ENCODE data around the gene HELB.
A peak's percentile ranks its signal among the peaks of the same experiment; 100 is the strongest.

Gene HELB

DNA sequence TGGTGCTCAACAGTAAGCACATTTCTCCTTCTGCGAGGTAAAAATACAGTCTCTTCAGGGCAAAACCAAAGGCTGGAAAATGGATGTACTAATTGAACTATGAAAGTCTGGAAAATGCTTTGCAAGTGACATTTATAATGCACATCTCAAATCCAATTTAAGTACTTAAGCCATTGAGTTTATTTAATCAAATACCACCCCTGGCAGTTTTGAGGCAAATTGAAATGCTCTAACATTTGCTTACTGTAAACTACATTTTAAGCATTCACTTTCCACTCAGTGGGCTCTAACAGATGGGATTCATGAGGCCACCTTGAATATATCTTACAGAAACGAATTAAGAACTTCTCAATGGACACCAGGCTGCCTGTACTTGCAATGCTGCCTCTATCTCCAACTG, 69.7 kb downstream of the HELB start (continued):
- TF ChIP-seq, protein P1, sequence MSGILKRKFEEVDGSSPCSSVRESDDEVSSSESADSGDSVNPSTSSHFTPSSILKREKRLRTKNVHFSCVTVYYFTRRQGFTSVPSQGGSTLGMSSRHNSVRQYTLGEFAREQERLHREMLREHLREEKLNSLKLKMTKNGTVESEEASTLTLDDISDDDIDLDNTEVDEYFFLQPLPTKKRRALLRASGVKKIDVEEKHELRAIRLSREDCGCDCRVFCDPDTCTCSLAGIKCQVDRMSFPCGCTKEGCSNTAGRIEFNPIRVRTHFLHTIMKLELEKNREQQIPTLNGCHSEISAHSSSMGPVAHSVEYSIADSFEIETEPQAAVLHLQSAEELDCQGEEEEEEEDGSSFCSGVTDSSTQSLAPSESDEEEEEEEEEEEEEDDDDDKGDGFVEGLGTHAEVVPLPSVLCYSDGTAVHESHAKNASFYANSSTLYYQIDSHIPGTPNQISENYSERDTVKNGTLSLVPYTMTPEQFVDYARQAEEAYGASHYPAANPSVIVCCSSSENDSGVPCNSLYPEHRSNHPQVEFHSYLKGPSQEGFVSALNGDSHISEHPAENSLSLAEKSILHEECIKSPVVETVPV (CRISPR knock-in tag; IDR thresholded peaks at IDR 0.05), result peak; percentile 48; the same call in 1 of the 2 replicates

- TF ChIP-seq TCF4 (CRISPR knock-in tag; IDR thresholded peaks at IDR 0.05; ENCODE audit: borderline replicate concordance) (peak; percentile 54; the same call in 1 of the 2 replicates), CSDC2 (CRISPR knock-in tag; IDR thresholded peaks at IDR 0.05) (no peak), TOX (CRISPR knock-in tag; IDR thresholded peaks at IDR 0.05; ENCODE audit: borderline replicate concordance) (no peak)
- ATAC-seq, result no peak
These were observed 73.3 kb downstream of the HELB start for GRCh38 chr12:66375560-66375959.

GRCh38 chr12:66379616-66380015, 77.3 kb downstream of the HELB start:
- TF ChIP-seq ZFP3 (CRISPR knock-in tag; IDR thresholded peaks at IDR 0.05) (no peak), ZNF70 (CRISPR knock-in tag; IDR thresholded peaks at IDR 0.05) (no peak), ZFP30 (CRISPR knock-in tag; IDR thresholded peaks at IDR 0.05) (no peak), ZC3H10 (CRISPR knock-in tag; IDR thresholded peaks at IDR 0.05) (no peak), ZNF565 (CRISPR knock-in tag; conservative IDR thresholded peaks at IDR 0.05; ENCODE audit: low read depth) (no peak), ARNTL (CRISPR knock-in tag; IDR thresholded peaks at IDR 0.05; ENCODE audit: borderline replicate concordance, low read depth) (no peak), CSDC2 (CRISPR knock-in tag; IDR thresholded peaks at IDR 0.05) (no peak), GLIS3 (CRISPR knock-in tag; IDR thresholded peaks at IDR 0.05) (no peak)
- no peak for ATAC-seq

DNA sequence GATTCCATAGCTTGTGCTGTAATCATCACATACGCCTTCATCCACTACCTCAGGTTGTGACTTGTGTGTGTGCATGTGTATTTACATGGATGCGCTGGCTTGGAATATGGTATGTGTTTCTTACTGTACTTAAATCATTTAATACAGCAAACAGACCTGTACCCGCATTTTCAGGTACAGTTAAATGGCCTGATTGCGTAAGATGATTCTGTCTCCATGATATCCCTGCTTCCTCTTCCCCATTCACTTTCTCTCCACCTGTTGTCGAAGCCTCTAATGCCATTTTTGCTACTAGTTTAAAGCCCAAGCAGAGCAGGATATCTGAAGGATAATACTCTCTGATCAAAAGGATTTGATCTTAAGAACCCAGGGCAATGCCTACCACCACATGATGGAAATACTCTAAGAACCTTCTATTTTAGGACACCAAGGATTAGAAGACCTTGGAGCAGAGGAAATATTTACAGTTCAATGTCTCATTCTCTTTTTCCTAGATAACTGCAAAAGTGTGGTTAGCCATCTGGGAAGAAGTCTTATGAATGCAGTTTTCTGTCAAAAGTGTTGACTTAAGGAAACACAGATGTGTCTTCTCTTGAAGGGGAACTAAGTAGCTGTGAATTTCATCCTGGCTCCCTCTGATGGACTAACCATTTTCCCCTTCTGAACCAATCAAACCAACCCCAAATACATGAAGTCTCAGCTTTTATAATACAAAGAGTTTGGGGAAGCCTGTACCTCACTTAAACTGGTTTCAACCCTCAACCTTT, 78.7 kb downstream of the HELB start:
- no peak for ATAC-seq
- TF ChIP-seq PPARA (CRISPR knock-in tag; IDR thresholded peaks at IDR 0.05; ENCODE audit: borderline replicate concordance), result no peak
- no peak for TF ChIP-seq TOX (CRISPR knock-in tag; IDR thresholded peaks at IDR 0.05; ENCODE audit: borderline replicate concordance)
- no peak for TF ChIP-seq PATZ1 (CRISPR knock-in tag; IDR thresholded peaks at IDR 0.05; ENCODE audit: borderline replicate concordance)
- no peak for TF ChIP-seq ZFP30 (CRISPR knock-in tag; IDR thresholded peaks at IDR 0.05)
- no peak for TF ChIP-seq ZC3H10 (CRISPR knock-in tag; IDR thresholded peaks at IDR 0.05)
- no peak for TF ChIP-seq RARB (CRISPR knock-in tag; IDR thresholded peaks at IDR 0.05)
- no peak for TF ChIP-seq ARNTL (CRISPR knock-in tag; IDR thresholded peaks at IDR 0.05; ENCODE audit: borderline replicate concordance, low read depth)
- TF ChIP-seq CSDC2 (CRISPR knock-in tag; IDR thresholded peaks at IDR 0.05), result no peak
- TF ChIP-seq ESRRG (CRISPR knock-in tag; IDR thresholded peaks at IDR 0.05), result no peak
- TF ChIP-seq TCF4 (CRISPR knock-in tag; IDR thresholded peaks at IDR 0.05; ENCODE audit: borderline replicate concordance), result no peak
- no peak for TF ChIP-seq GLIS3 (CRISPR knock-in tag; IDR thresholded peaks at IDR 0.05)
- no peak for TF ChIP-seq ZFP3 (CRISPR knock-in tag; IDR thresholded peaks at IDR 0.05)
- TF ChIP-seq OSR1 (CRISPR knock-in tag; IDR thresholded peaks at IDR 0.05), result no peak
- TF ChIP-seq ISL1 (CRISPR knock-in tag; IDR thresholded peaks at IDR 0.05), result no peak
- TF ChIP-seq ZNF8 (CRISPR knock-in tag; IDR thresholded peaks at IDR 0.05), result no peak
- TF ChIP-seq, protein P2, sequence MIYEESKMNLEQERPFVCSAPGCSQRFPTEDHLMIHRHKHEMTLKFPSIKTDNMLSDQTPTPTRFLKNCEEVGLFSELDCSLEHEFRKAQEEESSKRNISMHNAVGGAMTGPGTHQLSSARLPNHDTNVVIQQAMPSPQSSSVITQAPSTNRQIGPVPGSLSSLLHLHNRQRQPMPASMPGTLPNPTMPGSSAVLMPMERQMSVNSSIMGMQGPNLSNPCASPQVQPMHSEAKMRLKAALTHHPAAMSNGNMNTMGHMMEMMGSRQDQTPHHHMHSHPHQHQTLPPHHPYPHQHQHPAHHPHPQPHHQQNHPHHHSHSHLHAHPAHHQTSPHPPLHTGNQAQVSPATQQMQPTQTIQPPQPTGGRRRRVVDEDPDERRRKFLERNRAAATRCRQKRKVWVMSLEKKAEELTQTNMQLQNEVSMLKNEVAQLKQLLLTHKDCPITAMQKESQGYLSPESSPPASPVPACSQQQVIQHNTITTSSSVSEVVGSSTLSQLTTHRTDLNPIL (CRISPR knock-in tag; IDR thresholded peaks at IDR 0.05; ENCODE audit: low read depth), result no peak

GRCh38 chr12:66387117-66387516, 84.8 kb downstream of the HELB start:
- TF ChIP-seq POU6F1 (CRISPR knock-in tag; IDR thresholded peaks at IDR 0.05; ENCODE audit: borderline replicate concordance, low read depth) (no peak), ZNF8 (CRISPR knock-in tag; IDR thresholded peaks at IDR 0.05) (no peak), PPARA (CRISPR knock-in tag; IDR thresholded peaks at IDR 0.05; ENCODE audit: borderline replicate concordance) (no peak), SNAI2 (CRISPR knock-in tag; IDR thresholded peaks at IDR 0.05) (no peak), OSR1 (CRISPR knock-in tag; IDR thresholded peaks at IDR 0.05) (no peak), ZNF565 (CRISPR knock-in tag; conservative IDR thresholded peaks at IDR 0.05; ENCODE audit: low read depth) (no peak), BACH2 (CRISPR knock-in tag; IDR thresholded peaks at IDR 0.05; ENCODE audit: borderline replicate concordance) (no peak)
- ATAC-seq, result no peak

Data from SK-N-SH treated with all-trans-retinoic acid at 6 μM for 48 hours (cell line).